ENCODE measurements around the gene NUP85.

NUP85 gene

GRCh38 chr17:75232786-75233185 lies 27.3 kb downstream of the NUP85 start:
- Histone ChIP-seq H3K4me3 (ENCODE audit: low read length) (no peak overlapping the region), H3K27me3 (replicated peaks; ENCODE audit: control insufficient read depth, insufficient read depth, low read length) (no peaks in the 10 kb centered on the region), H3K9me3 (ENCODE audit: control insufficient read depth, low read length) (no peaks in the 10 kb centered on the region), H3K9ac (ENCODE audit: low read length) (no peak overlapping the region), H3K4me1 (ENCODE audit: control insufficient read depth, insufficient read depth, low read length) (peaks cover 32% of the 10 kb centered on the region), H3K36me3 (ENCODE audit: control insufficient read depth, insufficient read depth, low read length, severe bottlenecking) (peaks cover 71% of the 10 kb centered on the region)
- DNase-seq (ENCODE audit: low read depth): no peak

GRCh38 chr17:75237100-75238014 lies 31.9 kb downstream of the NUP85 start:
- H3K9me3 ChIP-seq (ENCODE audit: control insufficient read depth, low read length): no peaks in the 10 kb centered on the region
- no peak overlapping the region for H3K9ac ChIP-seq (ENCODE audit: low read length)
- H3K36me3 ChIP-seq (ENCODE audit: control insufficient read depth, insufficient read depth, low read length, severe bottlenecking): peaks cover 78% of the 10 kb centered on the region
- peaks cover 37% of the 10 kb centered on the region for H3K4me1 ChIP-seq (ENCODE audit: control insufficient read depth, insufficient read depth, low read length)
- no peak overlapping the region for H3K4me3 ChIP-seq (ENCODE audit: low read length)
- no peak for DNase-seq (ENCODE audit: low read depth)
- H3K27me3 ChIP-seq (replicated peaks; ENCODE audit: control insufficient read depth, insufficient read depth, low read length): no peaks in the 10 kb centered on the region

GRCh38 chr17:75238020-75238580 lies 32.6 kb downstream of the NUP85 start:
- no peak overlapping the region for H3K9ac ChIP-seq (ENCODE audit: low read length)
- H3K9me3 ChIP-seq (ENCODE audit: control insufficient read depth, low read length): no peaks in the 10 kb centered on the region
- DNase-seq (ENCODE audit: low read depth): no peak
- peaks cover 78% of the 10 kb centered on the region for H3K36me3 ChIP-seq (ENCODE audit: control insufficient read depth, insufficient read depth, low read length, severe bottlenecking)
- H3K4me3 ChIP-seq (ENCODE audit: low read length): no peak overlapping the region
- no peaks in the 10 kb centered on the region for H3K27me3 ChIP-seq (replicated peaks; ENCODE audit: control insufficient read depth, insufficient read depth, low read length)
- H3K4me1 ChIP-seq (ENCODE audit: control insufficient read depth, insufficient read depth, low read length): peaks cover 40% of the 10 kb centered on the region

- no peak overlapping the region for H3K9ac ChIP-seq (ENCODE audit: low read length)
- DNase-seq (ENCODE audit: low read depth): peak; percentile 73
- H3K27me3 ChIP-seq (replicated peaks; ENCODE audit: control insufficient read depth, insufficient read depth, low read length): no peaks in the 10 kb centered on the region
- no peak overlapping the region for H3K4me3 ChIP-seq (ENCODE audit: low read length)
- no peaks in the 10 kb centered on the region for H3K9me3 ChIP-seq (ENCODE audit: control insufficient read depth, low read length)
- peaks cover 40% of the 10 kb centered on the region for H3K4me1 ChIP-seq (ENCODE audit: control insufficient read depth, insufficient read depth, low read length)
- peaks cover 84% of the 10 kb centered on the region for H3K36me3 ChIP-seq (ENCODE audit: control insufficient read depth, insufficient read depth, low read length, severe bottlenecking)
Observed at GRCh38 chr17:75238684-75239191, 33.3 kb downstream of the NUP85 start.

GRCh38 chr17:75239214-75239613 lies 33.7 kb downstream of the NUP85 start:
- no peak overlapping the region for H3K9ac ChIP-seq (ENCODE audit: low read length)
- H3K9me3 ChIP-seq (ENCODE audit: control insufficient read depth, low read length): no peaks in the 10 kb centered on the region
- H3K4me3 ChIP-seq (ENCODE audit: low read length): no peak overlapping the region
- H3K36me3 ChIP-seq (ENCODE audit: control insufficient read depth, insufficient read depth, low read length, severe bottlenecking): peaks cover 87% of the 10 kb centered on the region
- peaks cover 40% of the 10 kb centered on the region for H3K4me1 ChIP-seq (ENCODE audit: control insufficient read depth, insufficient read depth, low read length)
- DNase-seq (ENCODE audit: low read depth): no peak
- H3K27me3 ChIP-seq (replicated peaks; ENCODE audit: control insufficient read depth, insufficient read depth, low read length): no peaks in the 10 kb centered on the region

GRCh38 chr17:75239778-75240393 lies 34.4 kb downstream of the NUP85 start:
- Histone ChIP-seq H3K9me3 (ENCODE audit: control insufficient read depth, low read length) (no peaks in the 10 kb centered on the region), H3K4me1 (ENCODE audit: control insufficient read depth, insufficient read depth, low read length) (peaks cover 40% of the 10 kb centered on the region), H3K4me3 (ENCODE audit: low read length) (no peak overlapping the region), H3K9ac (ENCODE audit: low read length) (peak overlapping the region; percentile 61), H3K36me3 (ENCODE audit: control insufficient read depth, insufficient read depth, low read length, severe bottlenecking) (peaks cover 87% of the 10 kb centered on the region), H3K27me3 (replicated peaks; ENCODE audit: control insufficient read depth, insufficient read depth, low read length) (no peaks in the 10 kb centered on the region)
- no peak for DNase-seq (ENCODE audit: low read depth)

GRCh38 chr17:75240394-75241142 lies 35.1 kb downstream of the NUP85 start:
- no peaks in the 10 kb centered on the region for H3K27me3 ChIP-seq (replicated peaks; ENCODE audit: control insufficient read depth, insufficient read depth, low read length)
- DNase-seq (ENCODE audit: low read depth): peak; percentile 54
- H3K4me3 ChIP-seq (ENCODE audit: low read length): peak overlapping the region; percentile 0
- H3K4me1 ChIP-seq (ENCODE audit: control insufficient read depth, insufficient read depth, low read length): peaks cover 40% of the 10 kb centered on the region
- H3K36me3 ChIP-seq (ENCODE audit: control insufficient read depth, insufficient read depth, low read length, severe bottlenecking): peaks cover 87% of the 10 kb centered on the region
- peak overlapping the region; percentile 61 for H3K9ac ChIP-seq (ENCODE audit: low read length)
- no peaks in the 10 kb centered on the region for H3K9me3 ChIP-seq (ENCODE audit: control insufficient read depth, low read length)

GRCh38 chr17:75241143-75241430 lies 35.6 kb downstream of the NUP85 start:
- no peaks in the 10 kb centered on the region for H3K9me3 ChIP-seq (ENCODE audit: control insufficient read depth, low read length)
- DNase-seq (ENCODE audit: low read depth): peak; percentile 9
- H3K27me3 ChIP-seq (replicated peaks; ENCODE audit: control insufficient read depth, insufficient read depth, low read length): no peaks in the 10 kb centered on the region
- peak overlapping the region; percentile 61 for H3K9ac ChIP-seq (ENCODE audit: low read length)
- H3K4me3 ChIP-seq (ENCODE audit: low read length): peak overlapping the region; percentile 29
- peaks cover 44% of the 10 kb centered on the region for H3K4me1 ChIP-seq (ENCODE audit: control insufficient read depth, insufficient read depth, low read length)
- peaks cover 87% of the 10 kb centered on the region for H3K36me3 ChIP-seq (ENCODE audit: control insufficient read depth, insufficient read depth, low read length, severe bottlenecking)

- no peaks in the 10 kb centered on the region for H3K9me3 ChIP-seq (ENCODE audit: control insufficient read depth, low read length)
- H3K36me3 ChIP-seq (ENCODE audit: control insufficient read depth, insufficient read depth, low read length, severe bottlenecking): peaks cover 87% of the 10 kb centered on the region
- H3K4me1 ChIP-seq (ENCODE audit: control insufficient read depth, insufficient read depth, low read length): peaks cover 46% of the 10 kb centered on the region
- no peak for DNase-seq (ENCODE audit: low read depth)
- H3K4me3 ChIP-seq (ENCODE audit: low read length): peak overlapping the region; percentile 29
- no peaks in the 10 kb centered on the region for H3K27me3 ChIP-seq (replicated peaks; ENCODE audit: control insufficient read depth, insufficient read depth, low read length)
- H3K9ac ChIP-seq (ENCODE audit: low read length): peak overlapping the region; percentile 61
Observed at GRCh38 chr17:75241502-75241901, 36.0 kb downstream of the NUP85 start.

- H3K9ac ChIP-seq (ENCODE audit: low read length): peak overlapping the region; percentile 61
- H3K4me3 ChIP-seq (ENCODE audit: low read length): peak overlapping the region; percentile 20
- H3K9me3 ChIP-seq (ENCODE audit: control insufficient read depth, low read length): no peaks in the 10 kb centered on the region
- peaks cover 41% of the 10 kb centered on the region for H3K4me1 ChIP-seq (ENCODE audit: control insufficient read depth, insufficient read depth, low read length)
- DNase-seq (ENCODE audit: low read depth): no peak
- H3K36me3 ChIP-seq (ENCODE audit: control insufficient read depth, insufficient read depth, low read length, severe bottlenecking): peaks cover 85% of the 10 kb centered on the region
- no peaks in the 10 kb centered on the region for H3K27me3 ChIP-seq (replicated peaks; ENCODE audit: control insufficient read depth, insufficient read depth, low read length)
Observed at GRCh38 chr17:75241996-75242460, 36.5 kb downstream of the NUP85 start.
